Cerebellar cortex (tissue), 1 donor: Measurements from ENCODE around the gene PXDC1.
A peak's percentile ranks its signal among the peaks of the same experiment; 100 is the strongest.
"Not testable (repeated sequence)": the region's sequence is repeated elsewhere in the genome, so short reads cannot be mapped to it uniquely, and the experiment has no call there.

Experiments
- DNase-seq: peaks from one replicate; pipeline ENCODE4 v3.0.0-alpha.2; 2015; ENCODE audit warnings: low spot score

Gene PXDC1

DNA sequence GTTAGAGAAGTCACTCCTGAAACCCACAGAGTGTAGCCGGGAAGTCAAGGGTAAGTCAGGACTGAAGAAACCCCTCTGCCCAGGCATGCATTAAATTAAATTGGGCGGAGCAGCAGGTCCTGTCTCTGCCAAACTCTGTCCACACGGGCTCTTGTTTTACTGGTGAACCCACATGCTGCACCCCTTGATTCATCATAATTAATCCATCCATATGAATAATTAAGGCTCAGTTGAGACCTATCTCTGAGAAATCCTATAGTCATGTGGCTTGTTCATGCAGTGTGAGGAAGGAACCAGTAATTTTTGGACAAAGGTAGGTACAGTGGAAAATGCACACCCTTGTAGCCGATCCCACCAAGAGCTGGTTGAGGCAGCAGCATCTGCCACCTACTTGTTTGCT is 43.0 kb downstream of the PXDC1 start:
- no peak for DNase-seq

- no peak for DNase-seq
Observed at GRCh38 chr6:3707751-3708412, 43.6 kb downstream of the PXDC1 start.

- no peak for DNase-seq
Observed at GRCh38 chr6:3707024-3707423, 44.5 kb downstream of the PXDC1 start.

DNA sequence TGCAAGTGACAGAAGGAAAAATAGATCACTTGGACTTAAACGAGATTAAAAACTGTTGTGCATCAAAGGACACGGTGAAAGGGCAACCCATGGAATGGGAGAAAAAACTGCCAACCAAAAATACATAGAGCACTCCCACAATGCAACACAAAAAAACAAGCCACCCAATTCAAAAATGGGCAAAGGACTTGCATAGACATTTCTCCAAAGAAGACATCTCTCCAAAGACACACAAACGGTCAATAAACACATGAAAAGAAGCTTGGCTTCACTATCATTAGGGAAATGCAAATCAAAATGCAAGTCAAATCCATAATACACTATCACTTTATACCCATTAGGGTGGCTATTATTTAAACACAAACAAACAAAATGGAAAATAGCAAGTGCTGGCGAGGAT is 45.0 kb downstream of the PXDC1 start:
- DNase-seq, result no peak

- no peak for DNase-seq
Observed at GRCh38 chr6:3701631-3702030, 49.9 kb downstream of the PXDC1 start.

DNA sequence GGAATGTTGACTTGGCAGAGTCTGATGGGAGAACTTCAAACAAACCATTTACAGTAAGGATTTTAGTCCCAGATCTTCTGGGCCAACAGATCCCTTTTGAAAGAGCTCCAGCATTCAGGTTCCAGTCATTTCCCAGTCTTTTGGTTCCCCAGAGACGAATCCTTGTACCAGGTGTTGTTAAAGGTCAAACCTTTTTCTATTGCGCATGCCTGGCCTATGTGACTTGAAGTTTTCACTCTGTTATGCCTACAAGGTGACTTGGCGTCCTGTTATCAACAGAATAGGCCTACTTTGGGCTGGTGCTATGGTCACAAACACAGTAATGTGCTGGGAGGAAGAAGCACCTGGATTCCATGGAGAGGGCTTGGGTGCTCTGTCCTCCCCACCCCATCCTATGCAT is 52.3 kb downstream of the PXDC1 start:
- DNase-seq, result no peak

DNA sequence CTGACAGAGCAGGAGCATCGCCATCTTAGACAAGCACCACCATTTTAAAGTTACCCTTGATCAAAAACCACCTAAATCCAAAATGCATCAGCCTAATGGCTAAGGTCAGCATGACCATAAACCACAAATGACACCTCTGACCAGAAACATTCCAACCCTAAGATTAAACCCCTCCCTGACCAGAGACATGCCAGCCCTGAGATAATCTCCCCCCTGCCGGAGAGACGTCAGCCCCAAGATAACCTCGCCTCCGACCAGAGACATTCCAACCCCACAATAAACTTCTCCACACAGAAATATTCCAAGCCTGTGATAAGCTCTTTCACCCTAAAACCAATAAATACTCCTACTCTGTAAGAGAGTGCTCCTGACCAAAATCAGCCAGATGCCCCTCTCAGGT is 53.5 kb downstream of the PXDC1 start:
- DNase-seq, result no peak

GRCh38 chr6:3697609-3698008 is 53.9 kb downstream of the PXDC1 start:
- DNase-seq, result no peak

DNA sequence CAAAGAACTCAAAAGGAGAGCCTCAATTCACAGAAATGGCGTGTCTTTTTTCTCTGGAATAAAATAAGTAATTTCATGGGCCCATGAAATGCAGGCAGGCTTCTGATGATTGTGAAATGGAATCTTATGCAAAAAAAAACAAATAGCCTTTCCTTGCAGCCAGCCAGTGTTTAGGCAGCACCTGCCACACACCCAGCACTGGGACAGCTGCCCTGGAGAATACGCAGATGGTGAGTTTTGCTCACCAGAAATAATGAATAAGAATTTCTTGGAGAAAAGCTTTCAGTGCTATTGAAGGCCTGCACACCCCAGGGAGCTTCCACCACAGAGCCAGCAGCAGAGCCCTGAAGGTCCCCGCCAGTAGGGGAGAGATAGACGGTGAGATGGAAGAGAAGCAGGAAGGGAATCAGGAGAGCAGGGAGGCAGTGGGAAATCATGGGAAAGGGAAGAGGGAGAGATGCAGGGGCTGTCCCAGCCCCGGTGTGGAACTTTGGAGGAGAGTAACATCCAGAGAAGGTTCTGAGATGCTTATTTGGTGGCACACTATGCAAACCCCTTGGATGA is 54.9 kb downstream of the PXDC1 start:
- DNase-seq, result peak; percentile 48

DNA sequence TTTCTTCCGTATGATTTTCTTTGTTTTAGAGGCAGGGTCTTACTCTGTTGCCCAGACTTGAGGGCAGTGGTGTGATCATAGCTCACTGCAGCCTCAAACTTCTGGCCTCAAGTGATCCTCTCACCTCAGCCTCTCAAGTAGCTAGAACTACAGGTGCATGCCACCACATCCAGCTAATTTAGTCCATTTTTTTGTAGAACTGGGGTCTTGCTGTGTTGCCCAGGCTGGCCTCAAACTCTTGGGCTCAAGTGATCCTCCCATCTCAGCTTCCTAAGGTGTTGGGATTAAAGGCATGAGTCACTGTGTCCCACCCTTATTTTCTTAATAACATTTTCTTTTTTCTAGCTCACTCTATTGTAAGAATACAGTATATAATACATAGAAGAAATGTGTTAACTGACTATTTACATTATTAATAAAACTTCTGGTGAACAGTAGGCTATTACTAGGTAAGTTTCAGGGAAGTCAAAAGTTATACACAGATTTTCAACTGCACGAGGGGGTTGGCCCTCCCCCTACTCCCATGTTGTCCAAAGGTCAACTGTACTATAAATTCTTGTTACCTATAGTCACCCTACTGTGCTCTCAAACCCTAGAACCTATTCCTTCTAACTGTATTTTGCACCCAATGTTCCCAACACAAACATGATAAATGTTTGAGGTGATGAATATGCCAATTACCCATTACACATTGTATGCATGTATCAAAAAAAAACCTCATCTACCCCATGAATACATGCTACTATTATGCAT is 56.3 kb downstream of the PXDC1 start:
- DNase-seq, result no peak

DNA sequence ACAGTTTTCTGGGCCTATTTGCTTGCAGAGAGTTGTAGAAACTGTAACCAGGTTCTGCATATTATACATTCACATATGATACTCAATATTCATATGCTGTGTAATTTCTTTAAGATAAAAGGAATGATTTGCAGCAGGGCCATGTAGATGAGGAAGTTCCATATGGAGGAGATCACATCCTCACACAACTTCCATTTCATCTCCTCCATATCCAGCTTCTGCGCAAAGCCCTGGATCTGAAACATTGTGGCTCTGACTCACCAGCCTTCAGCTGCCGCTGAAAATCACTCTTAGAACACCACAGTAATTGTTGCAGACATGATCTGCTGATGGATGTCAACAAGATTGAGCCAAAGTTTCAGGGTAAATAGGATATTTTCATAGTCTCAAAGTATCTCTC is 57.7 kb downstream of the PXDC1 start:
- no peak for DNase-seq

- no peak for DNase-seq
Observed at GRCh38 chr6:3690506-3690905, 61.0 kb downstream of the PXDC1 start.

- DNase-seq, result no peak
Observed at GRCh38 chr6:3687847-3688246, 63.7 kb downstream of the PXDC1 start.

- no peak for DNase-seq
Observed at GRCh38 chr6:3683331-3683730, 68.2 kb downstream of the PXDC1 start.

DNA sequence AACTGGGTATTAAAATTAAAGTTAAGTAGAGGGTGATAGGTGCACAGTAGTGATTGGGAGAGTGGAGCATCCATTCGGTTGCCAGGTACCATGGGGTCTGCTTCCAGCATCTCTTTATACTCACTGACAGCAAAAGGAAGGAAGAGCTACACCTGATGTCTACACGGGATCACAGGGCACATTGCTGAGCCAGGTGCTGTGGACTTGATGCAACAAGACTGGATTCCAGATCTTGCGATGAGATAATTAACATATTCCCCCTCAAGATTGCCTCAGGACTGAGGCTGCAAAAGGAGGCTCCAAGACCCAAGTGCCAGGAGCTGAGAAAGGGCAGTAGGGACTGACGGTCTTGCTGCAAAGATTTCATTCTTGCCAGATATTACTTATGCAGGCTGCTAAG is 72.6 kb downstream of the PXDC1 start:
- DNase-seq, result no peak

- not testable (repeated sequence) for DNase-seq
Observed at GRCh38 chr6:3677751-3678150, 73.8 kb downstream of the PXDC1 start.

DNA sequence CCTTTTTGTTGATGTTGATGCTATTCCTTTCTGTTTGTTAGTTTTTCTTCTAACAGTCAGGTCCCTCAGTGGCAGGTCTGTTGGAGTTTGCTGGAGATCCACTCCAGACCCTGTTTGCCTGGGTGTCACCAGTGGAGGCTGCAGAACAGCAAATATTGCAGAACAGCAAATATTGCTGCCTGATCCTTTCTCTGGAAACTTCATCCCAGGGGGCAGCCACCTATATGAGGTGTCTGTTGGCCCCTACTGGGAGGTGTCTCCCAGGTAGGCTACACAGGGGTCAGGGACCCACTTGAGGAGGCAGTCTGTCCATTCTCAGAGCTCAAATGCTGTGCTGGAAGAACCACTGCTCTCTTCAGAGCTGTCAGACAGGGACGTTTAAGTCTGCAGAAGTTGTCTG is 74.2 kb downstream of the PXDC1 start:
- not testable (repeated sequence) for DNase-seq
